GM10266 (cell line): ENCODE results near the gene IGSF9.
A peak's percentile ranks its signal among the peaks of the same experiment; 100 is the strongest.

Experiments used
- DNase-seq: peaks from one replicate; pipeline ENCODE4 v3.0.0; 2012; ENCODE audit errors: extremely low spot score
- TF ChIP-seq, protein P1 (sequence below): IDR thresholded peaks from 2 replicates; pipeline ENCODE4 v1.5.1; 2012; ENCODE audit warnings: mild to moderate bottlenecking, low read depth; ENCODE audit not compliant: control insufficient read depth, insufficient read depth; ENCODE audit errors: missing control alignments

IGSF9 gene

DNA sequence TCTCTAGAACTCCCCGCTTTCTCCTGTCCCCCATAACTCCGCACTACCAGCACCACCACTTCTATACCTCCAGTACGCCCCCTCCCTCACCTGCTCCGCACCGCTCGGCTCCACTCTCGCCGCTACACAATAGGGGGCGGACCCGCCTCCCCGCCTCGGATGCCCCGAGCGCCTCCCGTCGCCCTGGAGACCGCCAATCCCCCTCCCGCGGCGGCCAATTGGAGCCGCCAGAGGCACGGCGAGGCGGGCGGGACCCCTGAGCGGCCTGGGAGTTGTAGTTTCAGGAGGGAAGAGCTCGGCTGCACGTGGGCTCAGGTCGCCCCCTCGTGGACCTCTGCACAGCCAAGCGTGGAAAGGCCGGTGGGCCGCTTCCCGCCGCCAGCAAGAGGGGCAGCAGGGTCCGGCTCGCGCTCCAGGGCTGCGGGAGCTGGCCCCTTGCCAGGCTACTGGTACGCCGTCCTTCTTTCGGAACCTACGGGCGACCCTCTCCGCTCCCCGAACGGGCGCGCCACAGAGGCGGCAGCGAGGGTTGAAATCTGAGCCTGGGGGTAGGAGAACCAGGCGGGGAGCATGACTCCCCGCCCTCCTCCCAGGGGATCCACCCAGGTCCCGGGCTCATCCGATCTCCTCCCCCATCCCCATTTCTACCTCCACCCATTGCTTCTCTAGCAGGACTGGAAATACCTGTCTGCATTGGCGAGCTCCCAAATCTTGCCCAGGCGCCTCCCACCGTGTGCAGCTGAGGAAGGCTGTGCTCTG is at the start of gene IGSF9:
Gene IGSF9, minus strand, starts transcription at position 131 of the 759 bp plus-strand sequence. CDS start 2,159 bp downstream, outside the sequence.
- DNase-seq: peak; percentile 61
- TF ChIP-seq, protein P1, sequence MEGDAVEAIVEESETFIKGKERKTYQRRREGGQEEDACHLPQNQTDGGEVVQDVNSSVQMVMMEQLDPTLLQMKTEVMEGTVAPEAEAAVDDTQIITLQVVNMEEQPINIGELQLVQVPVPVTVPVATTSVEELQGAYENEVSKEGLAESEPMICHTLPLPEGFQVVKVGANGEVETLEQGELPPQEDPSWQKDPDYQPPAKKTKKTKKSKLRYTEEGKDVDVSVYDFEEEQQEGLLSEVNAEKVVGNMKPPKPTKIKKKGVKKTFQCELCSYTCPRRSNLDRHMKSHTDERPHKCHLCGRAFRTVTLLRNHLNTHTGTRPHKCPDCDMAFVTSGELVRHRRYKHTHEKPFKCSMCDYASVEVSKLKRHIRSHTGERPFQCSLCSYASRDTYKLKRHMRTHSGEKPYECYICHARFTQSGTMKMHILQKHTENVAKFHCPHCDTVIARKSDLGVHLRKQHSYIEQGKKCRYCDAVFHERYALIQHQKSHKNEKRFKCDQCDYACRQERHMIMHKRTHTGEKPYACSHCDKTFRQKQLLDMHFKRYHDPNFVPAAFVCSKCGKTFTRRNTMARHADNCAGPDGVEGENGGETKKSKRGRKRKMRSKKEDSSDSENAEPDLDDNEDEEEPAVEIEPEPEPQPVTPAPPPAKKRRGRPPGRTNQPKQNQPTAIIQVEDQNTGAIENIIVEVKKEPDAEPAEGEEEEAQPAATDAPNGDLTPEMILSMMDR: peak; percentile 39

- TF ChIP-seq, protein P1: no peak
- DNase-seq: no peak
Observed at GRCh38 chr1:159994896-159995295, 49.5 kb upstream of the IGSF9 start.

- TF ChIP-seq, protein P1: no peak
- no peak for DNase-seq
Observed at GRCh38 chr1:159993911-159994310, 48.5 kb upstream of the IGSF9 start.

- TF ChIP-seq, protein P1: no peak
- no peak for DNase-seq
Observed at GRCh38 chr1:159992161-159992560, 46.7 kb upstream of the IGSF9 start.

DNA sequence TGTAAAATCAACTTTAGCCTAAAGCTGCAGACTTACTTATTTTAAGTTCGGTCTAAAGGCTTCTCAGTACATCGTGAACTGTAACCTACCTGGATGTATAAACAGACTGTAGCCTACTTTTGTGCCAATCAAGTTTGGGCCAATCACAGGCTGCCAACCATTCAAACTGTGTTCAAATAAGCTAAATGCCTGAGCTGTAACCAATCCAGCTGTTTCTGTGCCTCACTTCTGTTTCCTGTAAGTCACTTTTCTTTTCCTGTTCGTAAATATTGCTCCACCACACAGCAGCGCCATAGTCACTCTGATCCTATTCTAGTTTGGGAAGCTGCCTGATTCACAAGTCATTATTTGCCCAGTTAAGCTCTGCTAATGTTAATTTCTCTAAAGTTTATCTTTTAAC is 46.1 kb upstream of the IGSF9 start:
- no peak for DNase-seq
- TF ChIP-seq, protein P1: no peak

GRCh38 chr1:159990005-159990404 is 44.6 kb upstream of the IGSF9 start:
- DNase-seq: no peak
- TF ChIP-seq, protein P1: no peak

GRCh38 chr1:159989581-159989980 is 44.2 kb upstream of the IGSF9 start:
- TF ChIP-seq, protein P1: no peak
- no peak for DNase-seq
